Neural cell (in vitro differentiated cells): ENCODE measurements around the gene DONSON. TPM values are rescaled to one million over a fixed set of nuclear protein-coding genes. Genes with fewer than 3 reads are reported as not detected.

Experiments
- H2AFZ ChIP-seq: fragments of 200-600, 300-800 bp; sonication (generic), shearing (Covaris generic); 2 replicates; pipeline ENCODE4 v1.6.0; 2014; ENCODE audit warnings: low read depth, mild to moderate bottlenecking, antibody characterized with exemption, low read length, moderate library complexity
- H3F3A ChIP-seq: fragments of 200-600 bp; shearing (Covaris generic); 2 replicates; pipeline ENCODE4 v1.6.1; 2016; ENCODE audit warnings: mild to moderate bottlenecking, moderate library complexity, mixed read lengths, antibody characterized with exemption, low read length; ENCODE audit not compliant: insufficient read depth, poor library complexity, severe bottlenecking
- H3K27ac ChIP-seq: fragments of 200-600, 300-800 bp; sonication (generic), shearing (Covaris generic); 2 replicates; pipeline ENCODE4 v1.5.1; 2014; ENCODE audit warnings: mild to moderate bottlenecking, low read length, moderate library complexity
- H3K27me3 ChIP-seq: fragments of 300-800, 200-600 bp; sonication (generic), shearing (Covaris generic); 2 replicates; pipeline ENCODE4 v1.6.0; 2014; ENCODE audit warnings: mild to moderate bottlenecking, low read depth, low read length, moderate library complexity; ENCODE audit not compliant: insufficient read depth
- H3K36me3 ChIP-seq: fragments of 300-800, 200-600 bp; sonication (generic), shearing (Covaris generic); 2 replicates; pipeline ENCODE4 v1.5.1; 2014; ENCODE audit warnings: mild to moderate bottlenecking, antibody characterized with exemption, low read length, moderate library complexity; ENCODE audit not compliant: insufficient read depth
- H3K4me2 ChIP-seq: fragments of 300-800, 200-600 bp; sonication (generic), shearing (Covaris generic); 2 replicates; pipeline ENCODE4 v1.6.0; 2014; ENCODE audit warnings: mild to moderate bottlenecking, low read length
- H3K4me3 ChIP-seq: fragments of 300-800, 200-600 bp; sonication (generic), shearing (Covaris generic); 2 replicates; pipeline ENCODE4 v1.5.1; 2014; ENCODE audit warnings: mild to moderate bottlenecking, low read length, moderate library complexity
- H3K79me2 ChIP-seq: fragments of 200-600 bp; shearing (Covaris generic); replicated peaks from 2 replicates; pipeline ENCODE4 v1.6.0; 2014; ENCODE audit warnings: mild to moderate bottlenecking, low read length, moderate library complexity; ENCODE audit not compliant: insufficient read depth
- H3K9ac ChIP-seq: fragments of 300-800, 200-600 bp; sonication (generic), shearing (Covaris generic); 2 replicates; pipeline ENCODE4 v1.6.1; 2016; ENCODE audit warnings: mild to moderate bottlenecking, low read length, mixed read lengths
- H3K9me2 ChIP-seq: fragments of 200-600 bp; shearing (Covaris generic); 2 replicates; pipeline ENCODE4 v1.6.1; 2016; ENCODE audit warnings: mild to moderate bottlenecking, low read length, mixed read lengths; ENCODE audit not compliant: insufficient read depth
- H3K9me3 ChIP-seq: fragments of 200-600, 300-800 bp; sonication (generic), shearing (Covaris generic); 2 replicates; pipeline ENCODE4 v1.6.1; 2016; ENCODE audit warnings: mild to moderate bottlenecking, mixed run types, low read length, moderate library complexity, mixed read lengths
- H4K20me1 ChIP-seq: fragments of 200-600 bp; shearing (Covaris generic); 2 replicates; pipeline ENCODE4 v1.6.1; 2016; ENCODE audit warnings: mild to moderate bottlenecking, mixed run types; ENCODE audit not compliant: insufficient read depth
- CTCF ChIP-seq: fragments of 450-650 bp; IDR thresholded peaks from 2 replicates; pipeline ENCODE4 v1.5.1; 2014; ENCODE audit warnings: antibody characterized with exemption, mild to moderate bottlenecking, moderate library complexity; ENCODE audit not compliant: poor library complexity, severe bottlenecking
- EP300 ChIP-seq: fragments of 450-650 bp; conservative IDR thresholded peaks from 2 replicates; pipeline ENCODE4 v1.6.1; 2014; ENCODE audit warnings: antibody characterized with exemption, mild to moderate bottlenecking, moderate library complexity; ENCODE audit not compliant: poor library complexity, severe bottlenecking
- EZH2 ChIP-seq: fragments of 200-600, 300-800 bp; shearing (Covaris generic), sonication (generic); IDR thresholded peaks from 2 replicates; pipeline ENCODE4 v1.6.1; 2014; ENCODE audit warnings: antibody characterized with exemption, low read length, borderline replicate concordance, mild to moderate bottlenecking; ENCODE audit not compliant: insufficient read depth, poor library complexity, severe bottlenecking
- MXI1 ChIP-seq: fragments of 450-650 bp; conservative IDR thresholded peaks from 2 replicates; pipeline ENCODE4 v1.6.1; 2014; ENCODE audit warnings: antibody characterized with exemption, mild to moderate bottlenecking; ENCODE audit not compliant: poor library complexity, severe bottlenecking
- POLR2AphosphoS5 ChIP-seq: IDR thresholded peaks from 2 replicates; pipeline ENCODE4 v1.6.1; 2012
- RAD21 ChIP-seq: fragments of 450-650 bp; conservative IDR thresholded peaks from 2 replicates; pipeline ENCODE4 v1.6.1; 2014; ENCODE audit warnings: antibody characterized with exemption, mild to moderate bottlenecking, moderate library complexity
- REST ChIP-seq: IDR thresholded peaks from 2 replicates; pipeline ENCODE4 v1.6.1; 2012; ENCODE audit warnings: borderline replicate concordance
- SMC3 ChIP-seq: fragments of 450-650 bp; conservative IDR thresholded peaks from 2 replicates; pipeline ENCODE4 v1.6.1; 2014; ENCODE audit warnings: antibody characterized with exemption, mild to moderate bottlenecking, moderate library complexity; ENCODE audit not compliant: poor library complexity
- polyA plus RNA-seq: library from polyadenylated mRNA; depleted of rRNA; stranded (reverse); fragments of >200 nt; gene quantifications from 2 replicates; pipeline ENCODE4 v1.2.3, GENCODE V29; 2014

Gene DONSON
- polyA plus RNA-seq, 1 donor from 2014 or later, result 46.2 TPM

GRCh38 chr21:33557447-33557846, 31.0 kb downstream of the DONSON start:
- no peak for TF ChIP-seq EP300
- no peak for TF ChIP-seq MXI1
- no peak for TF ChIP-seq RAD21
- no peak for TF ChIP-seq REST
- no peak for TF ChIP-seq CTCF
- no peak for TF ChIP-seq EZH2
- no peak for TF ChIP-seq SMC3
- Histone ChIP-seq H3K36me3 (peaks cover 22% of the 10 kb centered on the region), H3K4me2 (no peak overlapping the region), H3K9me2 (no peaks in the 10 kb centered on the region), H3K9me3 (no peaks in the 10 kb centered on the region), H4K20me1 (no peaks in the 10 kb centered on the region), H2AFZ (no peak overlapping the region), H3K27me3 (no peaks in the 10 kb centered on the region), H3K9ac (no peak overlapping the region), H3F3A (no peaks in the 10 kb centered on the region), H3K4me3 (no peak overlapping the region), H3K79me2 (peaks cover 55% of the 10 kb centered on the region), H3K27ac (no peak overlapping the region)

- no peaks in the 10 kb centered on the region for H3K9me2 ChIP-seq
- peak overlapping the region; percentile 39 for H3K4me3 ChIP-seq
- no peaks in the 10 kb centered on the region for H4K20me1 ChIP-seq
- peaks cover 76% of the 10 kb centered on the region for H3K79me2 ChIP-seq
- H3K9ac ChIP-seq, result no peak overlapping the region
- H3K36me3 ChIP-seq, result peaks cover 38% of the 10 kb centered on the region
- H3K9me3 ChIP-seq, result no peaks in the 10 kb centered on the region
- H3F3A ChIP-seq, result no peaks in the 10 kb centered on the region
- no peak overlapping the region for H3K4me2 ChIP-seq
- no peak overlapping the region for H2AFZ ChIP-seq
- no peak for TF ChIP-seq POLR2AphosphoS5
- no peak for TF ChIP-seq EP300
- no peak for TF ChIP-seq REST
- H3K27me3 ChIP-seq, result no peaks in the 10 kb centered on the region
- H3K27ac ChIP-seq, result no peak overlapping the region
These were observed 33.5 kb downstream of the DONSON start for GRCh38 chr21:33554982-33555344.
